ENCODE results near the gene OLFM3. TPM values are rescaled to one million over a fixed set of nuclear protein-coding genes. Genes with fewer than 3 reads are reported as not detected.

Gene OLFM3
- total RNA-seq (not detected in 2 replicates), polyA plus RNA-seq (not detected in 2 replicates), polyA minus RNA-seq (not detected in 2 replicates), Bru-seq, nascent RNA (percentile 0 among the genes with signal in this experiment), BruChase-seq, experiment 1, labeled RNA remaining after a 6-hour chase (percentile 1 among the genes with signal in this experiment), BruChase-seq, experiment 2, labeled RNA remaining after a 2-hour chase (not detected)
- polyA plus RNA-seq (2011; cell fraction: cytosol; rRNA removed): not detected in 2 replicates
- polyA plus RNA-seq (2011; cell fraction: nucleus; rRNA removed): not detected in 2 replicates
- polyA plus RNA-seq (2012): not detected in 2 replicates
- not detected for polyA minus RNA-seq (2011; cell fraction: cytosol; rRNA and poly(A)+ RNA removed)
- not detected in 2 replicates for polyA minus RNA-seq (2011; cell fraction: nucleus; rRNA and poly(A)+ RNA removed)
- long read RNA-seq: 0 reads

DNA sequence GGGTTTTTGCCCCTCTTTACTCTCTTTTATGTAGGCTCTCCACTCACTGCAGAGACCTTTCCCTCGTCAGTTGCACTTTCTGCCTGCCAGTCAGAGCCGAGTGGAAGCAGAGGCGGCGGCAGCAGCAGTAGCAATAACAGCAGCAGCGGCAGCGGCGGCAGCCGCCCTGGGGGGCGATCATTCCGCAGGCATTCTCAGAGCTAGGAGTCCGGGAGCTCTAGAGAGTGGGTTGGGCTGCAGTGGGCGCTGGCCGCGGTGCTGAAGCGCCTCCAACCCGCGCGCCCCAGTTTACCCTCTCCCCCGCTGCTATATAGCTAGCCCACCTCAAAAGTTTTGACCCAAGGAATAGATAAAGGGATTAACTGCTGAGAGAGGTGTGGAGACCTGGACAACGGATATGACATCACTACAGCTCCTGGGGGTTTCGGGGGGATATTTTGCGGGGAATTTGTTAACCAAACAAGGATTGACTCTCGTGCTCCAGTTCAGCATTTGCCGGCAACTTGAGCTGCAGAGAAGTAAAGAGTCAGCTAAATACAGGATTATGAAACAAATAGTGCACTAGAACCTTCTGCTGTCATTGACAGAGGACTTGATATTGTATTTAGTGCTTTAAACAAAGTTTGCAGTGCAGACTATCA lies at the start of gene OLFM3:
Gene OLFM3, minus strand, starts transcription at position 102 of the 641 bp plus-strand sequence.
- Histone ChIP-seq H3K27ac (ENCODE audit: insufficient read depth, low read depth, low read length) (no peak within 1 kb of the TSS), H3K4me2 (ENCODE audit: insufficient read depth, low read length) (no peak within 1 kb of the TSS), H2AFZ (ENCODE audit: low read depth, low read length) (no peak within 1 kb of the TSS), H3K4me3 (replicated peaks in 1 of 3; ENCODE audit: insufficient read depth in 1 of 3, low read depth in 1 of 3, low read length in 3 of 3) (no peak within 1 kb of the TSS), H4K20me1 (replicated peaks; ENCODE audit: control insufficient read depth, extremely low read depth, insufficient read depth, low read length) (no peaks in the 10 kb centered on the region), H3K36me3 (ENCODE audit: control insufficient read depth in 2 of 2, extremely low read depth in 1 of 2, insufficient read depth in 2 of 2, low read length in 2 of 2) (no peaks in the 10 kb centered on the region), H3K27me3 (ENCODE audit: control insufficient read depth in 2 of 2, insufficient read depth in 2 of 2, low read length in 2 of 2) (peaks cover 2 to 8% of the 10 kb centered on the region in 2 experiments), H3K4me1 (ENCODE audit: control insufficient read depth, extremely low read depth, insufficient read depth, low read length) (no peaks in the 10 kb centered on the region), H3K9me3 (replicated peaks; ENCODE audit: control insufficient read depth, insufficient read depth, low read length) (no peaks in the 10 kb centered on the region), H3K9ac (replicated peaks; ENCODE audit: extremely low read depth, insufficient read depth, low read length) (no peak within 1 kb of the TSS), H3K79me2 (ENCODE audit: control insufficient read depth, insufficient read depth, low read length) (no peaks in the 10 kb centered on the region), H3K9me1 (replicated peaks; ENCODE audit: control insufficient read depth, extremely low read depth, insufficient read depth, low read length) (no peaks in the 10 kb centered on the region)
- FAIRE-seq (no peak), DNase-seq (ENCODE audit: low read depth, low spot score) (peak; percentile 11)
- TF ChIP-seq JUN (IDR thresholded peaks at IDR 0.05; ENCODE audit: borderline replicate concordance, insufficient read depth, insufficient read length, low read depth) (no peak), MYC (IDR thresholded peaks at IDR 0.05; ENCODE audit: low read depth, low read length) (no peak), FOS (IDR thresholded peaks at IDR 0.05; ENCODE audit: borderline replicate concordance, insufficient read depth, low read length) (no peak), GATA2 (IDR thresholded peaks at IDR 0.05; ENCODE audit: insufficient read depth, insufficient read length, low read depth, low read length) (no peak), POLR2A (IDR thresholded peaks at IDR 0.05; ENCODE audit: low read depth, low read length) (no peak), POLR2AphosphoS5 (IDR thresholded peaks at IDR 0.05; ENCODE audit: insufficient read depth, low read depth, low read length) (no peak), EZH2 (IDR thresholded peaks at IDR 0.05; ENCODE audit: borderline replicate concordance, low read depth, low read length, severe bottlenecking) (no peak)
- TF ChIP-seq, protein P1, sequence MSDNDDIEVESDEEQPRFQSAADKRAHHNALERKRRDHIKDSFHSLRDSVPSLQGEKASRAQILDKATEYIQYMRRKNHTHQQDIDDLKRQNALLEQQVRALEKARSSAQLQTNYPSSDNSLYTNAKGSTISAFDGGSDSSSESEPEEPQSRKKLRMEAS (IDR thresholded peaks at IDR 0.05; ENCODE audit: insufficient read depth, insufficient read length): no peak
- TF ChIP-seq, protein P2, sequence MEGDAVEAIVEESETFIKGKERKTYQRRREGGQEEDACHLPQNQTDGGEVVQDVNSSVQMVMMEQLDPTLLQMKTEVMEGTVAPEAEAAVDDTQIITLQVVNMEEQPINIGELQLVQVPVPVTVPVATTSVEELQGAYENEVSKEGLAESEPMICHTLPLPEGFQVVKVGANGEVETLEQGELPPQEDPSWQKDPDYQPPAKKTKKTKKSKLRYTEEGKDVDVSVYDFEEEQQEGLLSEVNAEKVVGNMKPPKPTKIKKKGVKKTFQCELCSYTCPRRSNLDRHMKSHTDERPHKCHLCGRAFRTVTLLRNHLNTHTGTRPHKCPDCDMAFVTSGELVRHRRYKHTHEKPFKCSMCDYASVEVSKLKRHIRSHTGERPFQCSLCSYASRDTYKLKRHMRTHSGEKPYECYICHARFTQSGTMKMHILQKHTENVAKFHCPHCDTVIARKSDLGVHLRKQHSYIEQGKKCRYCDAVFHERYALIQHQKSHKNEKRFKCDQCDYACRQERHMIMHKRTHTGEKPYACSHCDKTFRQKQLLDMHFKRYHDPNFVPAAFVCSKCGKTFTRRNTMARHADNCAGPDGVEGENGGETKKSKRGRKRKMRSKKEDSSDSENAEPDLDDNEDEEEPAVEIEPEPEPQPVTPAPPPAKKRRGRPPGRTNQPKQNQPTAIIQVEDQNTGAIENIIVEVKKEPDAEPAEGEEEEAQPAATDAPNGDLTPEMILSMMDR (IDR thresholded peaks at IDR 0.05; ENCODE audit: extremely low read depth in 1 of 2, insufficient read depth in 1 of 2, low read depth in 1 of 2, low read length in 2 of 2): no peak
- dilution Hi-C loops (cut with MboI; ENCODE audit: extremely low pct_ligation_motif_present, low sequenced_read_pairs) (no loop called here), intact Hi-C loops (cut with micrococcal nuclease) (no loop called here)
- BruUV-seq (replicated peaks): no TSS peak
- CTCF ChIA-PET: no interaction called here
- POLR2A ChIA-PET: no interaction called here

All from endothelial cell of umbilical vein (primary cell).